Ascending aorta (tissue), 2 donors: Measurements from ENCODE around the gene GGACT. TPM values are rescaled to one million over a fixed set of nuclear protein-coding genes. Genes with fewer than 3 reads are reported as not detected.

Source experiments
- DNase-seq, 2 donors: peaks; one replicate each; pipeline ENCODE4 v3.0.0-alpha.2; 2019; ENCODE audit warnings: low spot score in 2 of 2
- H3K27ac ChIP-seq, 2 donors: fragments of 200-600 bp; sonication (generic); one replicate each; pipeline ENCODE4 v1.5.1; 2016 to 2017; ENCODE audit warnings: mild to moderate bottlenecking in 1 of 2
- H3K27me3 ChIP-seq: fragments of 200-600 bp; sonication (generic); one replicate; pipeline ENCODE4 v1.5.1; 2017
- H3K36me3 ChIP-seq, 2 donors: fragments of 200-600 bp; sonication (generic); one replicate each; pipeline ENCODE4 v1.5.1; 2016
- H3K4me1 ChIP-seq, 2 donors: fragments of 200-600 bp; sonication (generic); one replicate each; pipeline ENCODE4 v1.5.1; 2016 to 2017; ENCODE audit warnings: mild to moderate bottlenecking in 1 of 2
- H3K4me3 ChIP-seq, 2 donors: fragments of 200-600 bp; sonication (generic); one replicate each; pipeline ENCODE4 v1.5.1; 2016 to 2017; ENCODE audit warnings: mild to moderate bottlenecking in 1 of 2
- H3K9me3 ChIP-seq, 2 donors: fragments of 200-600 bp; sonication (generic); one replicate each; pipeline ENCODE4 v1.5.1; 2016
- CTCF ChIP-seq, 3 experiments: fragments of 200-600 bp in 2 of 3; fragments of 450-650 bp in 1 of 3; sonication (generic) in 2 of 3; IDR thresholded peaks; one replicate each; pipeline ENCODE4 v1.5.1; 2016 to 2019; ENCODE audit warnings: antibody characterized with exemption in 3 of 3, mild to moderate bottlenecking in 1 of 3, moderate library complexity in 1 of 3
- intact Hi-C: fragments of 100-400 bp; cut with DNase I; formaldehyde crosslinking; loops from one replicate; pipeline ENCODE4 v1.15.1; 2023
- total RNA-seq: library from RNA; depleted of rRNA; stranded (reverse); fragments of >200 nt; gene quantifications from one replicate; pipeline ENCODE4 v1.1.0, GENCODE V29; 2016

GGACT gene
- total RNA-seq, 1 donor from 2014 or later, result 1.2 TPM

GRCh38 chr13:100546713-100547405 is 41.7 kb downstream of the GGACT start:
- TF ChIP-seq CTCF (IDR thresholded peaks at IDR 0.05), result no peak
- no peak for DNase-seq
- H3K4me1 ChIP-seq, result peaks cover 0 to 3% of the 10 kb centered on the region in 2 donors
- H3K9me3 ChIP-seq, result no peaks in the 10 kb centered on the region
- no peaks in the 10 kb centered on the region for H3K27me3 ChIP-seq
- intact Hi-C loops, result no loop called here
- no peaks in the 10 kb centered on the region for H3K36me3 ChIP-seq
- no peak overlapping the region for H3K27ac ChIP-seq
- no peak overlapping the region for H3K4me3 ChIP-seq

- H3K27me3 ChIP-seq, result no peaks in the 10 kb centered on the region
- H3K36me3 ChIP-seq, result no peaks in the 10 kb centered on the region
- no peak overlapping the region for H3K4me3 ChIP-seq
- DNase-seq, result no peak
- no peak overlapping the region for H3K27ac ChIP-seq
- intact Hi-C loops, result no loop called here
- H3K4me1 ChIP-seq, result peaks cover 0 to 3% of the 10 kb centered on the region in 2 donors
- no peak for TF ChIP-seq CTCF (IDR thresholded peaks at IDR 0.05)
- no peaks in the 10 kb centered on the region for H3K9me3 ChIP-seq
Observed at GRCh38 chr13:100545684-100546061, 42.9 kb downstream of the GGACT start.

GRCh38 chr13:100544866-100545683 is 43.5 kb downstream of the GGACT start:
- Histone ChIP-seq H3K27me3 (no peaks in the 10 kb centered on the region), H3K27ac (no peak overlapping the region), H3K4me3 (no peak overlapping the region), H3K9me3 (no peaks in the 10 kb centered on the region), H3K4me1 (peaks cover 0 to 3% of the 10 kb centered on the region in 2 donors), H3K36me3 (no peaks in the 10 kb centered on the region)
- TF ChIP-seq CTCF (IDR thresholded peaks at IDR 0.05), result no peak
- peak in 1 of 2 donors; percentile 63 for DNase-seq
- intact Hi-C loops, result no loop called here

GRCh38 chr13:100543872-100544602 is 44.6 kb downstream of the GGACT start:
- no peaks in the 10 kb centered on the region for H3K9me3 ChIP-seq
- H3K4me3 ChIP-seq, result no peak overlapping the region
- no peaks in the 10 kb centered on the region for H3K36me3 ChIP-seq
- H3K27me3 ChIP-seq, result no peaks in the 10 kb centered on the region
- DNase-seq, result peak in 1 of 2 donors; percentile 53
- intact Hi-C loops, result no loop called here
- peaks cover 0 to 3% of the 10 kb centered on the region in 2 donors for H3K4me1 ChIP-seq
- TF ChIP-seq CTCF (IDR thresholded peaks at IDR 0.05), result no peak
- H3K27ac ChIP-seq, result no peak overlapping the region

- intact Hi-C loops, result no loop called here
- Histone ChIP-seq H3K36me3 (no peaks in the 10 kb centered on the region), H3K27ac (no peak overlapping the region), H3K4me1 (peaks cover 0 to 2% of the 10 kb centered on the region in 2 donors), H3K4me3 (no peak overlapping the region), H3K9me3 (no peaks in the 10 kb centered on the region), H3K27me3 (no peaks in the 10 kb centered on the region)
- TF ChIP-seq CTCF (IDR thresholded peaks at IDR 0.05), result peak in 1 of 3 experiments; percentile 10
- DNase-seq, result no peak
Observed at GRCh38 chr13:100542826-100543156, 45.8 kb downstream of the GGACT start.
